Measurements from ENCODE around the gene ABCA2.

ABCA2 gene

DNA sequence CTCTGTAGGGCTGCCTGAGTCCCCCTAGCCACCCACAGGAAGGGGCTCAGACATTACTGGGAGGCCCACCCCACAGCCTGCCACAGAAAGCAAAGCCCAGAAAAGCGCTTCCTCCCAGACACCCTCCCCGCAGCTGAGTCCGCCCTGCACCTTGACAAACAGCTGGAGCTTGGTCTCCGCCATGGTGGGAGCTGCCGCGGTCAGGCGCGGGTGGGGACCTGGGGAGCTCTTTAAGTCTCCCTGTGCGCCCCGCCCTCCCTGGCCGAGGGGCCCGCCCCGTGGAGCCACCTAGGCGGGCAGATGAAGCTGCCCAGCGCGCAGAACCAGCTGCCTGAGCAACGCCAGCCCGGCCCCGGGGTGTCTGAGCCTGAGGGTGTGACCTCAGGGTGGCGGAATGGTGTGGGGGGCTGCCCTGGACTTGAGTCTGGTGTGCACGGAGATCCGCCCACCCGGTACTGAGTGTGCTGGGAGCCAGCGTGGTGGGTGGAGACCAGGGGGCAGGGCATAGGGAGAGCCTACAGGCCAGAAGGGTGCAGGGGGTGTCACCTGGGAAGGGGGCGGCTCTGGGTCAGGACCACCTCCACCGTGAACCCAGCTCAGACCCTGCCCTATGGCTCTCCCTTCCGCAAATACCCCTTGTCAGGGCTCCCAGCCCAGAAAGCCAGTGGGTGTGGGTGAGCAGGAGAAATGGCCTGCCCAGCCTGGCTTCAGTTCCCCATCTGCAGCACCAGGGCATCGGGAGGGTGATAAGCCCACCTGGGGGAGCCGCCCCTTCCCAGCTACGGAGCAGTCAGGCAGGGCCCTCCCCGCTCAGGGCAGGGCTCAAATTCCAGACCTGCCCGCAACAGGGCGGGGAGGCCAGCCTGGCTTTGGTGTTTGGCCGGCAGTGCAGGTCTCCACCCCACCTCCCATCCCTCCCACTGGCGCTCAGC lies 31.4 kb downstream of the ABCA2 start, which contains the start of gene CLIC3:
CLIC3 (minus strand) TSS at position 208 of the 932 bp plus-strand sequence; CDS start at position 183, 25 bp downstream.
- DNase-seq = peak; percentile 36

DNA sequence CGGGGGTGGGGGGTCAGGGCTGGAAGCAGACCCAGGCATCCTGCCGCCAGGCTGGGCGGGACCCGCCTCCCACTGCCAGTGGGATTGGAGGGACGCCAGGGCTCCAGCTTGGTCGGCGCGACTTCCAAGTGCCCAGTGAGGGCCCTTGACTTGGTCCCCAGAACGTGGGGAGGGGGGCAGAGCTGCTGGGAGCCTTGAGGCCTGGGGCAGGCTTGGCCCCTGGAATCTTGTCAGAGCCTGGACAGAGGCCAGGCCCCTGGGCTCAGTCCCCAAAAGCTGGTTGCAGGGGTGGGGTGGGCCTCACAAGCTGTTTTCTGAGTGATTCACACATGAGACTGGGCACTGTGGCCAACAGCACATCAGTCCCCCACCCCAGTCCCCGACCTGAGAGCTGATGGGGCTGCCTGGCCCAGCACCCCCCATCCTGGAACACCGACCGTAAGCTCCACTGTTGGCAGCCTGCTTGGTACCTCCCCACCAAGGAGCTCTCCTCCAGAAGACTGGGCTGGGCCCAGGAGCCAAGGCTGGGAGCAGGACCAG lies 32.2 kb downstream of the ABCA2 start:
- DNase-seq = no peak

DNA sequence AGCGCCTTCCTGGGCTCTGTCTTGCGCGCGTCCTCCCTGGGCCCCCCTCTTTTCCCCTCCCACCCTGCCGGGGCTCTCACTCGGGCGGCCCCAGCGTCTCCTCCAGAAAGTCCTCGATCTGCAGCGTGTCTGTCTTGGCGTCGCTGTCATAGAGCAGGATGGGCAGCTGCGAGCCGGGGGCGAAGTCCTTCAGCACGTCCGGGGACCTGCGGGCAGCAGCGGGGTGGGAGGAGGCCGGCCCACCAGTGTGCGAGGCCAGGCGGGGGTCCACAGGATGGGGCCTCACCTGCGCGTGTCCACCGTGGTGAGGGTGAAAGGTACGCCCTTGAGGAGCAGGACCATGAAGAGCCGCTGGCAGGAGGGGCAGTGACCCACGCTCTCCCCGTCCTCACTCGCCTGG lies 32.7 kb downstream of the ABCA2 start:
- DNase-seq = no peak

DNA sequence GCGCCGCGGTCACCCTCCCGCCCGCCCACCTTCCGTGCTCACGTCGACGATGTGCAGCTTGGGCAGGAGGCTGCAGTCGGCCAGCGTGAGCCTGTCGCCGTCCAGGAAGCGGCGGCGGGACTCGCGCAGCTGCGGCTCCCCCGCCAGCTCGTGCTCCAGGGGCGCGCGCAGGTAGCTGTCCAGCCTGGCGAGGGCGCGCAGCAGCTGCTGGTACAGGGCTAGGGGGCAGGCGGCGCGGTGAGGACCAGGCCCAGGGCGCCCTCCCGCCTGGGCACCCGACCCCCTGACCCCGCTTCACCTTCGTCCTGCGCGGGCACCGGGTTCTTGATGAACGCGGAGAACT lies 33.2 kb downstream of the ABCA2 start:
- no peak for DNase-seq

DNA sequence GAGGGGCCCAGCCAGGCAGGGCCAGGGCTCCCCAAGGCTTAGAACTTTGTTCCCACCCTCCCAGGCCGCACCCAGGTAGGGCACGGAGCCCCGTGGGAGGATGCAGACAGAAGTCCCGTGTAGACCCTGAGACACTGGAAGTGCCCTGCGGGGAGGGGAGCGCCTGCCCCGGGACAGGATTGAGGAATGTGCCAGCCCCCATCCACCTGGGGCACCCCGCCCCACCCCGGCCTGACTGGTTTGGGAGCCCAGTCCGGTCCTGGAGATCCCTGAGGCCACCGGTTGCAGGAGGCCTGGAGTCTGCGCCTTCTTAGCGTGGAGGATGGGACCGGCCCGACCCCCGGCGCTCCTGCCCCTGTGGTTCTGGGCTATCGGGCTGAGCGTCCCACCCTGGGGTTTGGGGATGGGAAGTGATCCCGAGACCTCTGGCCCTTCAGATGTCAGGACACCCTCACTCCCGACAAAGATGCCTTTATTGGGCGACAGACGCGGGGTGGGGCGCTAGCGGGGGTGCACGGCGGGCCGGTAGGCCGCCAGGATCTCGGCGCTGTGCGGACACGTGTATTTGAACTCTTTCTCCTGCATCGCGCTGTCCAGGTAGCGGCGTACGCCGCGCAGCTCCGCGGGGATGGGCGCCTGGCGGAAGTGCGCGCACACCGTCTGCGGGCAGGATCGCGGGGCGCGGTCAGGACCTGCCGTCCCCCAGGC lies 33.7 kb downstream of the ABCA2 start:
- DNase-seq = no peak

DNA sequence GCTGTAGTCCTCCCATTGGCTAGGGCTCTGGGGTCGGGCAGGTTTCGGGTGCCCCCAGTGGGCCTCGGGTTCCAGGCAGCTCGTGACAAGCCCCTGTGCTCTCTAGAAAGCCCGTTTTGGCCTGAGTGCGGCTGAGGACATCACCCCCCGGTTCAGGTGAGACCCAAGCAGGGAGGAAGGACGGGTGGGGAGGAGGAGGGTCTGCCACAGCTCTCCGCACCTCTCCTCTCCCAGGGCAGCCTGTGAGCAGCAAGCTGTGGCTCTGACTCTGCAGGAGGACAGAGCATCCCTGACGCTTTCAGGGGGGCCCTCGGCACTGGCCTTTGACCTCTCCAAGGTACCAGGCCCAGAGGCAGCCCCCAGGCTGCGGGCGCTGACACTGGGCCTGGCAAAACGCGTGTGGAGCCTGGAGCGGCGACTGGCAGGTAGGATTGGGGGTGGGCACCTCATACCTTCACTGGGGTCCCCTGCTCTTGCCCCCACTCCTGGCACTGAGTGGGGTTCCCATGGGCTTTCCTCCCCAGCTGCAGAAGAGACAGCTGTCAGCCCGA lies 35.1 kb downstream of the ABCA2 start:
- no peak for DNase-seq

DNA sequence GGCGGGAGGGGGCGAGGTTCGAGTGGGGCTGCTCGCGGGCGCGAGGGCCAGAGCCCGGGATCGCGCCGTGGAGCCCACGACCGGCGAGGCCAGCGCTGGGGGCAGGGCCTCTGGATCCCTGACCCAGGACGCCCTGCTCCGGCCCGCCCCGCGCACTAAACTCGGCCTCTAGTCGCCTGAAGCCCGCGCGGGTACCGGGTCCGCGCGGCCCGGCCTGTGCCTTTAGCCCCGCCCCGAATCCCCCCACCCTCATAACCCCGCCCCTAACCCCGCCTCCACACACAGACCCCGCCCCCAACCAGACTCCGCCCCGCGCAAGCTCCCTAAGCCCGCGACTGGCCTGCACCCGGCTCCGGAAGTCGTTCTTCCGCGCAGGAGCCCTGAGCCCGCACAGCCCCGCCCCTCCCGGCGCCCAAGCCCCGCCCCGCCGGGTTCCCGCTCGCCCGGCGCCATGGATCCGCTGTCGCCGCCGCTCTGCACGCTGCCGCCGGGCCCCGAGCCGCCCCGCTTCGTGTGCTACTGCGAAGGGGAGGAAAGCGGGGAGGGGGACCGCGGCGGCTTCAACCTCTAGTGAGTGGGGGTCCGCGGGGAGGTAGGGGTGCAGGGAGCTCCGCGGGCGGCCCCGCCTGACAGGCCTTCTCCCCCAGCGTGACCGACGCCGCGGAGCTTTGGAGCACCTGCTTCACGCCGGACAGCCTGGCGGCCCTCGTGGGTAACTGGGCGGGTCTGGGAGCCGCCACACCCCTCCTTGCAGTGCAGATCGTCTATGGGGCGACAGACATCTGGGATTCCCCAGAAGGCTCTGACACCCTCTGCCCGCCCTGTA lies 35.8 kb downstream of the ABCA2 start, which contains the start of gene PAXX:
PAXX (plus strand) TSS at position 430 of the 826 bp plus-strand sequence; CDS start at position 452, 22 bp downstream.
- DNase-seq = peak; percentile 94

DNA sequence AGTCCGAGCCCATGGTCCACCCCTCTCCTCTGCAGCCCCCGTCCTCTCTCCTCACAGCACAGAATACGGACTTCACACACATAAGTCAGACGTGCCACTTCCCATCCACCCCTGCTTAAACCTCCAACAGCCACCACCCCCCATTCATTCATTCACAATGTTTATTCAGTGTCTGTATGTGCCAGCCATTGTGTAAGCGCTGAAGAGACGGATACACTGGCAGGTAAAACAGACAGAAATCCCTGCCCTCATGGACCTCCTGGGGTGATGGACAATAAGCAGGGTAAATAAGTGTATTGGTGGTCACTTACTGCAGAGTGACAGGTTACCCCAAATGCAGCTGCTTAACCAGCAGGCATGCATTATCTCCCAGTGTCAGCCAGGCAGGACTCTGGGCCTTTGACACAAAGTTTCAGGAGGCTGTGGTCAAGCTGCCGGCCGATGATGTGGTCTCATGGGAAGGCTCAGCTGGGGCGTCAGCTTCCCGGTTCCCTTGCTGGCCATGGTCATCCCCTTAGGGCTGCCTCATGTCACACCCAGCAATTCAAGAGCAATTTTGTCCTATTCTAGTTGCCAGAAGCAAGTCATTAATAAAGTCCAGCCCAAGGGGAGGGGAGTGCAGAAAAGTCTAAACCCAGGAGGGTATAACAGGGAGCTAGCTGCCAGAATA lies 37.7 kb downstream of the ABCA2 start:
- no peak for DNase-seq

DNA sequence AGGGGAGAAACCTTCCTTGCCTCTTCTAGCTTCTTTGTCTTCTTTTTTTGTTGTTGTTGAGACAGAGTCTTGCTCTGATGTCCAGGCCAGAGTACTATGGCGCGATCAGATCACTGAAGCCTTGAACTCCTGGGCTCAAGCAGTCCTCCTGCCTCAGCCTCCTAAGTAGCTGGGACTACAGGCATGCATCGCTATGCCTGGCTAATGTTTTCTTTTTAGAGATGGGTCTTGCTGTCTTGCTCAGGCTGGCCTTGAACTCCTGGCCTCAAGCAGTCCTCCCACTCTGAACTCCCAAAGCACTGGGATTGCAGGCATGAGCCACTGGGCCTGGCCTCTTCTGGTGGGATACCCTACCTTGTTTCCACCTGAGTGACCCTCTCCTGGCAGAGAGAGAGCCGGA lies 39.2 kb downstream of the ABCA2 start:
- no peak for DNase-seq

DNA sequence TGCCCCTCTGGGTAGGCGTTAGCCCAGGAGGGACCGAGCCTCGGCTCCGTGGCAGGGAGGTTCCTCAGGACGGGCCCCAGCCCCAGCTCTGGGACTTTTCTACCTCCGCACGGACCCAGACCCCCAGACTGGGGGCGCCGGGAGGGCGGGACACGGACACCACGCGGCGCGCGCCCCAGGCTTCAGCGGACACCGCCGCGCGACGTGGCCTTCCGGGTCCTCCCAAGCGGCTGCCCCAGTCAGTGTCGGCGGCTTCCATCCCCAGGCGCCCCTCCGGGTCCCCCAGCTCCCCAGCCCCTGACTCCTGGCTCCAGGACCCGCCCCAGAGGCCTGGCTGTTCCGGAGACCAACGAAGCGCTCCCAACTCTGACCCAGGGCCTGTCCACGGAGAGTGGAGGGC lies 42.2 kb downstream of the ABCA2 start:
- no peak for DNase-seq

DNA sequence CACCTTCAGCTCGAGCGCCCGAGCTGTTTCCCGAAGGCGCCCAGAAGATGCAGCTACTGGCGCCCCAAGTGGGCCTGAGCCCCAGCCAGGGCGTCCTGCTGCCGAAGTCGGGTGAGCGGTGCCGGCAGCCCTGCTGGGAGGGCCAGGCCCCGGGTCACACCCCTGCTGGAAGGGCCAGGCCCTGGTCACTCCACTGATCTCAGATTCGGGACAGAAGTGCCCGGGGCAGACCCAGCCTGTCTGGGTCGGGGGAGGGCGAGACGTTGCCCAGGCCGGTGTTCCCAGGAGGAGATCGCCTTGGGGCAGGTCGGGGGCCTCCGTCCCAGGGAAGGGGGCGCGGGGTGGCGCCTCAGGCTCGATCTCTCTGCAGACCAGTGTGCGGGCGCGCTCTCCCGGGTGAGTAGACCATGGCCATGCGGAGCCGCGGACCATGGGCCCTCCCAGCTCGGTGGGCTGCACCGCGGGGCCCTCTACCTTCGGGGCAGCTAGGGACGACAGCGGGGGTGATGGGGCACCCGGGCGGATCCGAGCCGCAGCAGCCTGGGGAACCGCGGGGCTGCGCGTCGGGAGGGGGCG lies 42.9 kb downstream of the ABCA2 start:
- DNase-seq = no peak

DNA sequence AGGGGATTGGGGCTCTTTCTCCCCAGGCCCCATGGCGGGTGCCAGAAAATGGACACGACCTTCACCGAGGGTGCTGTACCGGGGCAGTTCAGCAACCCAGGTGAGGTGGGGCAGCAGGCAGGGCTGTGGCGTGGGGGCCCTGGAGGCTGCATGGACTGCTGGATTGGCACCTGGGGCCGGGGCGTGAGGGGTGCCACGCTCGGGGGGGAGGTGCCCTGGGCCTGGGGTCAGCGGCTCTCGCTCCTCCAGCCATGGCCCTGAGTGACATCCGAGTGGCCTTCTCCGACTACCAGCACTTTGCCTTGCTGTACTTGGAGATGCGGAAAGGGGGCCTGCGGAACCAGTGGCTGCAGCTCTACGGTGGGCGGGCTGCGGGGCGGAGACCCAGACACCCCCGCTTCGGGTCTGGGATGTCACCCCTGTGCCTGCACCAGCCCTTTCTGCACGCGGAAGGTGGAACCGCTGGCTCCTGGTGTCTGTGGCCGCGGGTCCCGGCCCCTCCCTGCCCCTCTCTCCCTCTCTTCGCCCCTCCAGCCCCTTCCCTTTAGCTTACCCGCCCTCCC lies 43.5 kb downstream of the ABCA2 start:
- DNase-seq = no peak

DNA sequence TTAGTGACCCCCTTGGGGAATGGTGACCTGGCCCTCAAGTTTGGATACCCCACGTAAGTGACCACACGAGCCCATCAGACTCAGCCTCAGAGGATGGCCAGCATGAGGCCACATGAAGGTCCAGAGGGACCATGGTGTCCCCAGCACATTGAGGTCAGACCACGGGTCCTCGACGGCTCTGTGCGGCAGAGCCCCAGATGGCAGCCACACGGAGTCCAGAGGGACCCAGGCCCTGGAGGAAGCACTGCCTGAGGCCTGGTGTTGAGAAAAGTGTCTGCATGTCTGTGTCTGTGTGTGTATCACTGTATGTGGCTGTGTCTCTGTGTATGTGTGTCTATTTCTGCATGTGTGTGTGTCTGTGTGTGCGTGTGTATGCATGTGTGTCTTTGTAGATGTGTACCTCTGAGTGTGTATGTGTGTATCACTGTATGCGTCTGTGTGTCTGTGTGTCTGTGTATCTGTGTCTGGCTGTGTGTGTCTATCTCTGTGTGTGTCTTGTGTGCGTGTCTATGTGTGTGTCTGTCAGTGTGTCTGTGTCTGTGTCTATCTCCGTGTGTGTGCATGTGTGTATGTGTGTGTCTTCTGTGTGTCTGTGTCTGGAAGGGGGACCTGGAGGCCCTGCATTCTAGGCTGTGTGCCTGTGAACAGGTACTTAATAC lies 44.3 kb downstream of the ABCA2 start:
- DNase-seq = no peak

DNA sequence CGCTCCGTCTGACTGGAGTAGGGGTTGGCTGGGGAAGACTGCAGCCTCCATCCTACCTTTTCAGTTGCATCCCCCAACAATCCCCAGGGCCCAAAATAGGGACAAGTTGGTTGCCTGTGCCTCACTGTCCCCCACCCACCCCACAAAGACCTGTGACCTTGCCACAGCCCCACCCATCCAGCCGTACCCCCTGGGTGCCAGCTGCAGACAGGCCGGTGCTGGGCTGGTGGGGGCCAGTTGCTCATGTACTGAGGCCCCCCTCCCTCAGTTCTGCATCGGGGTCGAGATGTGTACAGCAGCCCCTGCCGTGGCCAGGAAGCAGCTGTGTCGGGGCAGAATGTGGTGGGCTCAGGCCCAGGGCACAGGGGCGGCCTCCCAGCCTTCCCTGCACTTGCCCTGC lies 44.9 kb downstream of the ABCA2 start:
- DNase-seq = no peak

DNA sequence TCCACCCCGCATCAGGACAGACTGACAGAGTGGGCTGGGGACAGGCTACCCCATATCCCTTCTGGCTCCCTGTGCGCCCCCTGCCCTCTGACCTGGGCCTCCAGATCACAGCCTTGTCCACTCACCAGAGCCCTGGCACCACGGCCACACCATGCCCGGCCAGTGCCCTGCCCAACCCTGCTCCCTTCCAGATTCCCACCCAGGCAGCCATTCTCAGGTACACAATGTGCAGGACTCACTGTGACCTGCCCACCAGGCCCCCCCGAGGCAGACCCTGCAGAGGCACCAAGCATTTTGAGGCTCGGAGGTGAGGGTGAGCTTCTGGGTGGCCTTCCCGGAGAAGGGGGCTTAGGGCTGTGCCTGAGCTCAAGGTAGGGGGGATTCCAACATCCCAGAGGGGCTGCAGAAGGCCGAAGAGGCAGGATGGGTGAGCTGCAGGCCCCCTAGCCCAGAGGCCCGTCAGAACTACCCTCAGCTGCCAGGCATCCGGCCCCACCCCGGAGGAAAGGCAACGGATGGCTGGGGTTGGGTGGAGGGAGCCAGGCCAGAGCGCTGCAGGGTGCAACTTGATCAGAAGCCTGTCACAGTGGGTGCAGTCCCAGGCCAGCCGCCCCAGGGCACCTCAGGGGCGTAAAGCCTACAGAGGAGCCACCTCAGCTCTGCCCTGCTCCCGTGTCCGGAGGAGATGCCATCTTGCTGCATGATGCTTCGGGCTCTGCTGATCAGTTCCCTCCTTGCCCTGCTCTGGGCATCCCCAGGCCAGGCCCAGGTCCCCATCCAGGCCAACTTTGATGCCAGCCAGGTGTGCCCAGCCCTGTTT lies 45.6 kb downstream of the ABCA2 start, which contains the start of gene LCNL1:
LCNL1 (plus strand) TSS at position 762 of the 820 bp plus-strand sequence. CDS start 594 bp downstream, outside the sequence.
- DNase-seq = no peak

DNA sequence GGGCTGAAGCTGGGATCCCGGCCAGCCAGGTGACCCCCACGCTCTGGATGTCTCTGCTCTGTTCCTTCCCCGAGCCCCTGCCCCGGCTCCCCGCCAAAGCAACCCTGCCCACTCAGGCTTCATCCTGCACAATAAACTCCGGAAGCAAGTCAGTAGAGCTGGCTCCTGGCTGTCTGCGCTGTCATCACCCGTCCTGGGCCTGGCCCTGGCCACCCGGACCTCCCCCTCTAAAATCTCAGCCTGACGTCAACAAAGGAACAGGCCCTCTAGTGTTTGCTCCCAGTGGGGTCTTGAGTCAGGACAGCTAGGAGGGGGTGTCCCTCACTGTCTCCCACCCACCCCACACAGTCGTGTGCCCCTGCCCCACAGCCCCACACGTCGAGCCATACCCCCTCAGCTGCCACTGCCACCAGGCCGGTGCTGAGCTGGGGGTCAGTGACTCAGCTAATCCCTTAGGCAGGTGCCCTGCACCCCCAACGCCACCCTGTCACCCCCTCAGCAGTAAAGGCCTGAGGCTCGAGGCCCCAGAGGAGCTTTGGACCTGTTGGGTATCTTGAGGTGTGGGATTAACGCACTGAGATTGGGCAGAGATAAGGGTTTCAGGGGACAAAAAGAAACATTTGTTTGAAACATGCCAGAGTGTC lies 46.3 kb downstream of the ABCA2 start:
- no peak for DNase-seq

DNA sequence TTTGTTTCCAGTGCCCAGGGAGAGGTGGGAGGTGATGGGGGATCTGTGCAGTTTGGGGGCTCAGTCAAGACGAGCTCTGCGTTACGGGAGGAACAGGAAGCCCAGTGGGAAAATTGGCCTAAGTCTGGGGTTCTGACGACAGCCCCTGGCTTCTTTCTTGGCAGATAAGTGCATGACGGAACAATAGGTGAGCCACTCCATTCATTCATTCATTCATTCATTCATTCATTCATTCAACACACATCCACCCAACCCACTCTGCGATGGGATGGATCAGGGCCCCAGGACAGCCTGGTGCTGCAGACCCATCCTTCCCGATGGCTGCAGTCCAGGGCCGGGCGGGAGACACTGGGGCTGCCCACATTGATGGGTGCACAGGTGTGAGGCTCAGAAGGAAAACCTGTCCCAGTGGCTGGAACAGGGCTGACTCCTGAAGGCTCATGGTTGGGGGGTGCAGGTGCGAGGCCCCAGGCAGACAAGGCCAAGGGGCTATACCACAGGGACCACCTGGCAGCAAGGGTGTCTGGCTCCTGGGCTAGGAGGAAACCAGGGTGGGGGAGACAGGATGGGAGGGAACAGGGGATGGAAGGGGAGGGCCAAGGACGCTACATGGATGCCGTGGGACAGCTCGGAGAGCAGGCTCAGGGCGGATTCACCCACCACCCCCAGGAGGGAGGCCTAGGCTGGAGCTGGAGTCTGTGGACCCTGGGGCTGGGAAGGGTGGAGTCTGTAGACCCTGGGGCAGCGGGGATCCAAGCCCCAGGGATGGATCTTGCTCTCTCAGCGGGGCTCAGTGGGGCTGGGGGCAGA lies 47.2 kb downstream of the ABCA2 start:
- DNase-seq = no peak
